GM12878 (cell line): ENCODE results near the gene KCNC1. TPM values are rescaled to one million over a fixed set of nuclear protein-coding genes. Genes with fewer than 3 reads are reported as not detected.

Experiments
- ATAC-seq: fragments of 200-7000 bp; cut with Tn5 transposase; 3 replicates; pipeline ENCODE4 v1.9.1; 2020; ENCODE audit warnings: mild to moderate bottlenecking, moderate library complexity
- BruUV-seq: library from RNA; stranded (reverse); fragments of 400-500 nt; replicated peaks from 2 replicates; lab custom pipeline; 2021; lab: Mats Ljungman, UMichigan
- CTCF ChIA-PET: fragments of 300-600 bp; sonication (Branson Sonifier 250); formaldehyde crosslinking; extraction: SDS; loops from one replicate; lab custom pipeline; 2021; ENCODE audit warnings: inconsistent platforms; lab: Yijun Ruan, JAX
- POLR2A ChIA-PET: fragments of 350-600 bp; formaldehyde crosslinking; extraction: SDS; loops from one replicate; lab custom pipeline; 2021; ENCODE audit warnings: inconsistent platforms; lab: Charles Lee
- RAD21 ChIA-PET: fragments of 300-600 bp; sonication (Branson Sonifier 250); formaldehyde crosslinking; loops from one replicate; lab custom pipeline; 2023; ENCODE audit warnings: antibody characterized with exemption; ENCODE audit not compliant: unreplicated experiment; lab: Charles Lee
- SMC1A ChIA-PET: fragments of 300-600 bp; sonication (Branson Sonifier 250); formaldehyde crosslinking; loops from one replicate; lab custom pipeline; 2023; ENCODE audit not compliant: unreplicated experiment, uncharacterized antibody; lab: Charles Lee
- DNase-seq: peaks from one replicate; pipeline ENCODE4 v3.0.0-alpha.2; 2011; ENCODE audit warnings: low read depth, low spot score
- FAIRE-seq: peaks from 3 replicates; lab custom pipeline; 2011; peaks lifted over from hg19 to GRCh38; lab: Jason Lieb, UNC
- H2AFZ ChIP-seq: 2 replicates; pipeline ENCODE4 v1.6.0; 2011; ENCODE audit warnings: low read depth, low read length, control low read depth; ENCODE audit not compliant: control insufficient read depth
- H3K27ac ChIP-seq: 2 replicates; pipeline ENCODE4 v1.5.1; 2011; ENCODE audit warnings: control low read depth; ENCODE audit not compliant: control insufficient read depth, insufficient read depth
- H3K27me3 ChIP-seq, 2 experiments: replicated peaks in 1 of 2; 2 replicates each; pipeline versions ENCODE4 v1.6.0 to v1.6.1; 2011; ENCODE audit warnings: low read length in 1 of 2; ENCODE audit not compliant: control insufficient read depth in 2 of 2, insufficient read depth in 2 of 2
- H3K36me3 ChIP-seq, 2 experiments: 2 replicates each; pipeline ENCODE4 v1.5.1; 2011; ENCODE audit warnings: low read length in 1 of 2; ENCODE audit not compliant: control insufficient read depth in 2 of 2, insufficient read depth in 2 of 2
- H3K4me1 ChIP-seq: 2 replicates; pipeline ENCODE4 v1.6.1; 2011; ENCODE audit warnings: mild to moderate bottlenecking, low read length, moderate library complexity, mixed read lengths; ENCODE audit not compliant: control insufficient read depth, insufficient read depth
- H3K4me2 ChIP-seq: 2 replicates; pipeline ENCODE4 v1.6.0; 2011; ENCODE audit warnings: control low read depth; ENCODE audit not compliant: control insufficient read depth, insufficient read depth
- H3K4me3 ChIP-seq: fragments of 200-600 bp; sonication (generic); 2 replicates; pipeline ENCODE4 v1.5.1; 2016
- H3K79me2 ChIP-seq: 2 replicates; pipeline ENCODE4 v1.6.0; 2011; ENCODE audit warnings: low read length; ENCODE audit not compliant: control insufficient read depth, insufficient read depth
- H3K9ac ChIP-seq: 2 replicates; pipeline ENCODE4 v1.8.0; 2011; ENCODE audit warnings: low read length, control low read depth, mixed read lengths; ENCODE audit not compliant: control insufficient read depth, insufficient read depth
- H3K9me3 ChIP-seq: replicated peaks from 3 replicates; pipeline ENCODE4 v1.5.1; 2011; ENCODE audit warnings: mild to moderate bottlenecking, low read length; ENCODE audit not compliant: control insufficient read depth, insufficient read depth
- H4K20me1 ChIP-seq: 2 replicates; pipeline ENCODE4 v1.6.0; 2011; ENCODE audit not compliant: control insufficient read depth, insufficient read depth
- ASH2L ChIP-seq: fragments of 300-600, 200-600 bp; sonication (generic); IDR thresholded peaks from 2 replicates; pipeline ENCODE4 v1.6.1; 2017; ENCODE audit warnings: low read depth, mild to moderate bottlenecking, borderline replicate concordance
- ELK1 ChIP-seq: IDR thresholded peaks from 2 replicates; pipeline ENCODE4 v1.6.1; 2012; ENCODE audit warnings: low read depth, low read length, improper control_type of control experiment
- KAT2A ChIP-seq: conservative IDR thresholded peaks from 2 replicates; pipeline ENCODE4 v1.6.1; 2011; ENCODE audit warnings: low read depth, low read length; ENCODE audit not compliant: control insufficient read depth
- MTA2 ChIP-seq: fragments of 450-650 bp; IDR thresholded peaks from 2 replicates; pipeline ENCODE4 v1.6.1; 2016; ENCODE audit warnings: low read depth, mild to moderate bottlenecking, moderate library complexity
- NFIC ChIP-seq: IDR thresholded peaks from 2 replicates; pipeline ENCODE4 v1.6.1; 2012; ENCODE audit warnings: low read depth, mild to moderate bottlenecking, inconsistent platforms, low read length, moderate library complexity
- NR2C1 ChIP-seq: fragments of 450-650 bp; IDR thresholded peaks from 2 replicates; pipeline ENCODE4 v1.6.1; 2017; ENCODE audit warnings: antibody characterized with exemption, mild to moderate bottlenecking, moderate library complexity
- RBBP5 ChIP-seq: fragments of 200-600 bp; sonication (generic); conservative IDR thresholded peaks from 2 replicates; pipeline ENCODE4 v1.6.1; 2016
- RELA ChIP-seq: fragments of 450-650 bp; IDR thresholded peaks from 2 replicates; pipeline ENCODE4 v1.8.0; 2014; ENCODE audit warnings: borderline replicate concordance; ENCODE audit not compliant: partially characterized antibody
- USF2 ChIP-seq: IDR thresholded peaks from 2 replicates; pipeline ENCODE4 v1.6.1; 2011; ENCODE audit warnings: low read depth, low read length, improper control_type of control experiment, borderline replicate concordance
- ZNF592 ChIP-seq: fragments of 450-650 bp; IDR thresholded peaks from 2 replicates; pipeline ENCODE4 v1.6.1; 2017; ENCODE audit warnings: mild to moderate bottlenecking, moderate library complexity
- WGBS: methylation state at CpG from one replicate; pipeline ENCODE4 v1.1.6; 2016; ENCODE audit warnings: low lambda C conversion rate; ENCODE audit not compliant: insufficient replicate concordance, insufficient coverage; ENCODE audit errors: missing lambda C conversion rate; 5-methylcytosine and 5-hydroxymethylcytosine counted together
- in situ Hi-C: fragments of 300-500 bp; cut with MboI; formaldehyde crosslinking; loops from 9 replicates; pipeline ENCODE4 v1.14.3; 2018; ENCODE audit warnings: mixed read lengths
- intact Hi-C: fragments of 100-400 bp; cut with micrococcal nuclease; formaldehyde crosslinking; loops from one replicate; pipeline ENCODE4 v1.14.2; 2022; ENCODE audit not compliant: unreplicated experiment
- polyA plus RNA-seq, 11 experiments: library from polyadenylated mRNA; depleted of rRNA in 4 of 11; unstranded in 6 of 11; stranded (reverse) in 5 of 11; fragments of >200 nt; fragmentation: Nextera tagmentation in 4 of 11; fragmentation: Illumina TruSeq in 1 of 11; extraction: Ambion mirVana in 4 of 11; extraction: Trizol in 1 of 11; gene quantifications; 1 replicate in 1 of 11; 2 replicates in 10 of 11; pipeline versions ENCODE4 v1.2.1 to v1.2.3, GENCODE V29; 2011 to 2016; ENCODE audit warnings: inconsistent platforms in 2 of 11, missing spikeins in 2 of 11, low read depth in 1 of 11
- total RNA-seq, 4 experiments: library from RNA; depleted of rRNA in 3 of 4; stranded (reverse); fragments of >200 nt in 3 of 4; fragmentation: Illumina TruSeq in 1 of 4; extraction: Trizol in 1 of 4; gene quantifications; 2 replicates each; pipeline versions ENCODE4 v1.2.1 to v1.2.3, GENCODE V29; 2013 to 2021
- TF ChIP-seq, protein P1 (sequence below): fragments of 450-650 bp; IDR thresholded peaks from 2 replicates; pipeline ENCODE4 v1.6.1; 2017; ENCODE audit warnings: low read depth, mild to moderate bottlenecking, moderate library complexity
- TF ChIP-seq, protein P2 (sequence below): fragments of 450-650 bp; IDR thresholded peaks from 2 replicates; pipeline ENCODE4 v1.6.1; 2016; ENCODE audit warnings: mild to moderate bottlenecking

Gene KCNC1
- total and polyA plus RNA-seq, 10 of the 15 experiments (the other 5 are each of a cell fraction or from before 2014, with no cell fraction given), result 0.27 to 0.34 TPM; not detected in 8

GRCh38 chr11:17713851-17714250 is 20.7 kb upstream of the KCNC1 start:
- H3K79me2 ChIP-seq, result no peaks in the 10 kb centered on the region
- ChIA-PET CTCF (no interaction called here), RAD21 (no interaction called here), SMC1A (no interaction called here), POLR2A (interaction anchor here (0.6 kb wide), 1 partner anchor 186 kb away, joined by 4 read pairs; no protein-coding TSS in a partner anchor)
- H2AFZ ChIP-seq, result no peak overlapping the region
- in situ Hi-C loops, result no loop called here
- H4K20me1 ChIP-seq, result no peaks in the 10 kb centered on the region
- intact Hi-C loops, result no loop called here
- H3K9me3 ChIP-seq, result no peaks in the 10 kb centered on the region
- FAIRE-seq (no peak), DNase-seq (no peak), ATAC-seq (no peak)
- 0% methylated on average over 1 of the region's 1 CpG for WGBS
- H3K27me3 ChIP-seq, result peaks cover 2 to 4% of the 10 kb centered on the region in 2 experiments; a peak in 2 of 4 replicates
- no peak overlapping the region for H3K27ac ChIP-seq
- no peaks in the 10 kb centered on the region for H3K36me3 ChIP-seq
- H3K9ac ChIP-seq, result no peak overlapping the region
- BruUV-seq, result no TSS peak
- H3K4me3 ChIP-seq, result no peak overlapping the region
- H3K4me1 ChIP-seq, result no peaks in the 10 kb centered on the region
- no peak overlapping the region for H3K4me2 ChIP-seq
- TF ChIP-seq MTA2, result no peak
- TF ChIP-seq ELK1, result no peak
- no peak for TF ChIP-seq KAT2A
- TF ChIP-seq ZNF592, result no peak
- TF ChIP-seq, protein P1, sequence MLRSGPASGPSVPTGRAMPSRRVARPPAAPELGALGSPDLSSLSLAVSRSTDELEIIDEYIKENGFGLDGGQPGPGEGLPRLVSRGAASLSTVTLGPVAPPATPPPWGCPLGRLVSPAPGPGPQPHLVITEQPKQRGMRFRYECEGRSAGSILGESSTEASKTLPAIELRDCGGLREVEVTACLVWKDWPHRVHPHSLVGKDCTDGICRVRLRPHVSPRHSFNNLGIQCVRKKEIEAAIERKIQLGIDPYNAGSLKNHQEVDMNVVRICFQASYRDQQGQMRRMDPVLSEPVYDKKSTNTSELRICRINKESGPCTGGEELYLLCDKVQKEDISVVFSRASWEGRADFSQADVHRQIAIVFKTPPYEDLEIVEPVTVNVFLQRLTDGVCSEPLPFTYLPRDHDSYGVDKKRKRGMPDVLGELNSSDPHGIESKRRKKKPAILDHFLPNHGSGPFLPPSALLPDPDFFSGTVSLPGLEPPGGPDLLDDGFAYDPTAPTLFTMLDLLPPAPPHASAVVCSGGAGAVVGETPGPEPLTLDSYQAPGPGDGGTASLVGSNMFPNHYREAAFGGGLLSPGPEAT, result no peak
- no peak for TF ChIP-seq RBBP5
- no peak for TF ChIP-seq NR2C1
- no peak for TF ChIP-seq NFIC
- no peak for TF ChIP-seq RELA
- no peak for TF ChIP-seq USF2
- TF ChIP-seq ASH2L, result no peak
- TF ChIP-seq, protein P2, sequence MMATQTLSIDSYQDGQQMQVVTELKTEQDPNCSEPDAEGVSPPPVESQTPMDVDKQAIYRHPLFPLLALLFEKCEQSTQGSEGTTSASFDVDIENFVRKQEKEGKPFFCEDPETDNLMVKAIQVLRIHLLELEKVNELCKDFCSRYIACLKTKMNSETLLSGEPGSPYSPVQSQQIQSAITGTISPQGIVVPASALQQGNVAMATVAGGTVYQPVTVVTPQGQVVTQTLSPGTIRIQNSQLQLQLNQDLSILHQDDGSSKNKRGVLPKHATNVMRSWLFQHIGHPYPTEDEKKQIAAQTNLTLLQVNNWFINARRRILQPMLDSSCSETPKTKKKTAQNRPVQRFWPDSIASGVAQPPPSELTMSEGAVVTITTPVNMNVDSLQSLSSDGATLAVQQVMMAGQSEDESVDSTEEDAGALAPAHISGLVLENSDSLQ, result no peak
